K562 (cell line): Measurements from ENCODE around the gene PPM1M. TPM values are rescaled to one million over a fixed set of nuclear protein-coding genes. Genes with fewer than 3 reads are reported as not detected.

Experiments used
- ATAC-seq: fragments of 200-7000 bp; cut with Tn5 transposase; 3 replicates; pipeline ENCODE4 v1.9.1; 2020; ENCODE audit warnings: moderate library complexity
- BruUV-seq: library from RNA; stranded (reverse); fragments of 400-500 nt; replicated peaks from 2 replicates; lab custom pipeline; 2021; lab: Mats Ljungman, UMichigan
- CTCF ChIA-PET: fragments of 300-600 bp; formaldehyde crosslinking; extraction: SDS; loops from one replicate; lab custom pipeline; 2021; ENCODE audit warnings: low intra/inter-chr PET ratio; lab: Yijun Ruan, JAX
- POLR2A ChIA-PET: fragments of 300-600, 350-650 bp; sonication (Branson Sonifier 250); formaldehyde crosslinking; extraction: SDS; loops from one replicate; lab custom pipeline; 2021; ENCODE audit warnings: antibody characterized with exemption, inconsistent platforms; lab: Yijun Ruan, JAX
- DNase-seq, 4 experiments: peaks; one replicate each; pipeline versions ENCODE4 v3.0.0 to v3.0.0-alpha.2; 2011 to 2018; ENCODE audit warnings: low spot score in 3 of 4, mixed read lengths in 3 of 4; ENCODE audit errors: extremely low read depth in 1 of 4
- FAIRE-seq: peaks from 2 replicates; lab custom pipeline; 2011; peaks lifted over from hg19 to GRCh38; lab: Jason Lieb, UNC
- H2AFZ ChIP-seq: 2 replicates; pipeline ENCODE4 v1.6.0; 2011; ENCODE audit warnings: low read depth, low read length, control low read depth, inconsistent platforms
- H3K27ac ChIP-seq: fragments of 200-600 bp; 3 replicates; pipeline ENCODE4 v1.8.0; 2011; ENCODE audit warnings: low read depth, mild to moderate bottlenecking, control low read depth, inconsistent platforms, low read length, moderate library complexity, mixed read lengths; ENCODE audit errors: extremely low read depth
- H3K27me3 ChIP-seq, 2 experiments: fragments of 300-600 bp in 1 of 2; 2 replicates in 1 of 2; 3 replicates in 1 of 2; pipeline versions ENCODE4 v1.6.0 to v1.8.0; 2011; ENCODE audit warnings: inconsistent platforms in 2 of 2, low read length in 2 of 2, mild to moderate bottlenecking in 1 of 2, mixed read lengths in 1 of 2, moderate library complexity in 1 of 2; ENCODE audit not compliant: control insufficient read depth in 2 of 2, insufficient read depth in 2 of 2
- H3K36me3 ChIP-seq: fragments of 300-600 bp; 3 replicates; pipeline ENCODE4 v1.8.0; 2011; ENCODE audit warnings: mild to moderate bottlenecking, low read length, inconsistent platforms; ENCODE audit not compliant: control insufficient read depth, insufficient read depth
- H3K4me1 ChIP-seq, 2 experiments: fragments of 200-600 bp in 1 of 2; replicated peaks in 1 of 2; 2 replicates in 1 of 2; 3 replicates in 1 of 2; pipeline versions ENCODE4 v1.5.1 to v1.8.0; 2011; ENCODE audit warnings: inconsistent platforms in 2 of 2, low read length in 2 of 2, mild to moderate bottlenecking in 1 of 2, mixed read lengths in 1 of 2, moderate library complexity in 1 of 2; ENCODE audit not compliant: control insufficient read depth in 2 of 2, insufficient read depth in 2 of 2
- H3K4me2 ChIP-seq: 2 replicates; pipeline ENCODE4 v1.6.1; 2011; ENCODE audit warnings: low read length, control low read depth, inconsistent platforms, mixed read lengths; ENCODE audit not compliant: insufficient read depth
- H3K4me3 ChIP-seq: fragments of 200-600 bp; sonication (generic), shearing (Covaris generic); 2 replicates; pipeline ENCODE4 v1.5.1; 2016; ENCODE audit warnings: control low read depth, inconsistent platforms
- H3K79me2 ChIP-seq: fragments of 200-600 bp; 3 replicates; pipeline ENCODE4 v1.8.0; 2011; ENCODE audit warnings: low read length, inconsistent platforms; ENCODE audit not compliant: control insufficient read depth, insufficient read depth
- H3K9ac ChIP-seq, 2 experiments: 2 replicates each; pipeline versions ENCODE4 v1.6.0 to v1.6.1; 2011; ENCODE audit warnings: low read depth in 2 of 2, low read length in 2 of 2, control low read depth in 1 of 2, inconsistent platforms in 1 of 2, mild to moderate bottlenecking in 1 of 2, mixed read lengths in 1 of 2; ENCODE audit not compliant: insufficient read depth in 1 of 2
- H3K9me1 ChIP-seq: one replicate; pipeline ENCODE4 v1.6.0; 2011; ENCODE audit warnings: inconsistent platforms, mild to moderate bottlenecking, low read length, moderate library complexity; ENCODE audit not compliant: control insufficient read depth, insufficient read depth
- H3K9me3 ChIP-seq: replicated peaks from 2 replicates; pipeline ENCODE4 v1.5.1; 2011; ENCODE audit warnings: low read depth, low read length, inconsistent platforms; ENCODE audit not compliant: control insufficient read depth, insufficient read depth
- H4K20me1 ChIP-seq: replicated peaks from 2 replicates; pipeline ENCODE4 v1.6.1; 2011; ENCODE audit warnings: low read length, inconsistent platforms, mixed read lengths; ENCODE audit not compliant: control insufficient read depth, insufficient read depth
- KLF16 ChIP-seq: IDR thresholded peaks from 2 replicates; pipeline ENCODE4 v1.6.1; 2016; ENCODE audit warnings: antibody characterized with exemption
- MTF1 ChIP-seq: fragments of 250-450 bp; sonication (Bioruptor Pico); IDR thresholded peaks from 2 replicates; pipeline ENCODE4 v1.9.0; 2021; ENCODE audit warnings: moderate library complexity, mild to moderate bottlenecking, inconsistent platforms, borderline replicate concordance
- SMAD3 ChIP-seq: fragments of 450-650 bp; formaldehyde crosslinking; conservative IDR thresholded peaks from 2 replicates; pipeline ENCODE4 v1.4.0; 2020; ENCODE audit warnings: mild to moderate bottlenecking
- SMARCC2 ChIP-seq: fragments of 450-650 bp; IDR thresholded peaks from 2 replicates; pipeline ENCODE4 v1.6.1; 2017; ENCODE audit warnings: antibody characterized with exemption, moderate library complexity, mild to moderate bottlenecking, low read depth
- ZBTB7A ChIP-seq: IDR thresholded peaks from 2 replicates; pipeline ENCODE4 v1.6.1; 2011; ENCODE audit warnings: low read depth, mild to moderate bottlenecking, low read length, moderate library complexity, borderline replicate concordance; ENCODE audit not compliant: control insufficient read depth
- ZNF830 ChIP-seq: fragments of 250-450 bp; sonication (Bioruptor Pico); IDR thresholded peaks from 2 replicates; pipeline ENCODE4 v1.5.0; 2021; ENCODE audit warnings: mild to moderate bottlenecking
- WGBS: fragments of 100-300 bp; shearing (Covaris generic); methylation state at CpG from one replicate; pipeline ENCODE4 v1.1.6; 2016; ENCODE audit warnings: low coverage, mixed read lengths; ENCODE audit not compliant: insufficient coverage; ENCODE audit errors: missing lambda C conversion rate; 5-methylcytosine and 5-hydroxymethylcytosine counted together
- in situ Hi-C: fragments of 300-500 bp; cut with MboI; formaldehyde crosslinking; loops from 4 replicates; pipeline ENCODE4 v1.15.0; 2018; ENCODE audit warnings: inconsistent platforms, mixed read lengths
- intact Hi-C: fragments of 100-400 bp; cut with micrococcal nuclease; formaldehyde crosslinking; loops from 2 replicates; pipeline ENCODE4 v1.14.2; 2022
- polyA plus RNA-seq, 8 experiments: library from polyadenylated mRNA; depleted of rRNA in 4 of 8; stranded (reverse) in 5 of 8; unstranded in 3 of 8; fragments of >200 nt; fragmentation: Nextera tagmentation in 2 of 8; fragmentation: Illumina TruSeq in 1 of 8; extraction: Ambion mirVana in 2 of 8; extraction: Trizol in 1 of 8; gene quantifications; 2 replicates each; pipeline versions ENCODE4 v1.2.1 to v1.2.3, GENCODE V29; 2011 to 2014; ENCODE audit warnings: inconsistent platforms in 1 of 8, missing spikeins in 1 of 8
- total RNA-seq, 7 experiments: library from RNA; depleted of rRNA in 6 of 7; stranded (reverse); fragments of >200 nt in 6 of 7; fragmentation: Illumina TruSeq in 2 of 7; extraction: Trizol in 2 of 7; gene quantifications; 2 replicates each; pipeline versions ENCODE4 v1.2.1 to v1.2.3, GENCODE V29; 2011 to 2021; ENCODE audit warnings: low replicate concordance in 1 of 7
- TF ChIP-seq, protein P1 (sequence below), 3 experiments: IDR thresholded peaks in 2 of 3; conservative IDR thresholded peaks in 1 of 3; 2 replicates each; pipeline ENCODE4 v1.5.1; 2011 to 2012; ENCODE audit warnings: low read length in 3 of 3, mild to moderate bottlenecking in 3 of 3, control low read depth in 2 of 3, improper control_type of control experiment in 1 of 3, inconsistent platforms in 1 of 3, low read depth in 1 of 3, mixed read lengths in 1 of 3, moderate library complexity in 1 of 3; ENCODE audit not compliant: insufficient read depth in 2 of 3
- TF ChIP-seq, protein P2 (sequence below): fragments of 250-450 bp; sonication (Bioruptor Pico); IDR thresholded peaks from 2 replicates; pipeline ENCODE4 v1.4.0; 2020; ENCODE audit warnings: mild to moderate bottlenecking, moderate library complexity

PPM1M gene
- total and polyA plus RNA-seq, 9 of the 15 experiments (the other 6 are each of a cell fraction or from before 2014, with no cell fraction given): 1.4 to 9.2 (median 4.4) TPM

DNA sequence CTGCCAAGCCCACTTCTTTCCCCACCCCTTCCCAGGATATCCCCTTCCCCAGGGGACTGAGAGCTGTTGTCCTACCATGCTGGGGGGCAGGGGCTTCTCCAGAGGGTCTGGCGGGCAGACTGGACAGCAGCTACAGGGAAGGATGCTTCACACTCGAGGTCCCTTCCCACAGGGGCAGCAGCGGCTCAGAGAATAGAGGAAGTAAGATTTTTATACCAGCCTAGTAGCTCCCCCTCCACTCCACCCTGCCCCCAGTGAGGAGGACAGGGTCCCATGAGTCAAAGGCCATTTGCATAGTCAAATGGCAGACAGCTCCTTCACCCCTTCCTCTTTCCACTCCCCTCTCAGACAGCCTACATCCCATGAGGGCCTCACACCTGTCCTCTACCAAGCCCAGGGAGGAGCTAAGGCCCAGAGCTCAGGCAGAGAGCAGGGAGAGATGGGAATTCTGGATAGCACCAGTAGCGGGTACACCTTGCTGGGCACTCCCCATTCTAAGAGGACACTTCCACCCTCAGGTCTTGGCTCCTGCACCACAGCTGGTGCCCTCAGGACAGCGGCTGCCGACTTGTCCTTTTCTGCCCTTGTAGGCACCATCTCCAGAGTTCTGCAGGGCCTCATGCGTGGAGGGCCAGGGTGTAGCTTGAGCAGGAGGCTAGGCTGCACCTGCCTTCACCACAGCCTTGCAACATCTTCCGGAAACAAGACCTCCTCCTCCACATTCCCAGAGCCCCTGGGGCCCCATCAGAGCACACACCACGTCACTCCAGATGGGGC is 19.9 kb upstream of the PPM1M start, which contains the start of gene TLR9:
TLR9 (minus strand) TSS at position 194 of the 777 bp plus-strand sequence; CDS start at position 78, 116 bp downstream.
- Histone ChIP-seq H3K27ac (no peak within 1 kb of the TSS), H3K9ac (peak within 1 kb of the TSS in 1 of 2 experiments; percentile 68; a peak in 2 of 4 replicates), H3K4me1 (peaks cover 4 to 52% of the 10 kb centered on the region in 2 experiments; a peak in 3 of 5 replicates), H3K27me3 (no peaks in the 10 kb centered on the region), H2AFZ (no peak within 1 kb of the TSS), H3K9me3 (no peaks in the 10 kb centered on the region), H3K4me3 (no peak within 1 kb of the TSS), H3K79me2 (no peaks in the 10 kb centered on the region), H3K9me1 (no peaks in the 10 kb centered on the region), H3K4me2 (no peak within 1 kb of the TSS), H3K36me3 (peaks cover 18% of the 10 kb centered on the region; the same call in 2 of the 3 replicates), H4K20me1 (no peaks in the 10 kb centered on the region)
- no TSS peak for BruUV-seq
- in situ Hi-C loops: no loop called here
- WGBS: 30% methylated on average over 7 of the region's 9 CpGs
- intact Hi-C loops: no loop called here
- ChIA-PET CTCF (no interaction called here), POLR2A (interaction anchor here (0.6 to 1.4 kb wide), 6 partner anchors 9 to 81 kb away, joined by 3 to 4 read pairs (median 3); partner anchors contain the start of genes PPM1M, TWF2 and WDR82)
- TF ChIP-seq SMARCC2: no peak
- 0 out of 2 replicates have a peak, but pooled peaks have one; percentile 9 for TF ChIP-seq KLF16
- ATAC-seq (peak; percentile 20; the same call in 2 of the 3 replicates), FAIRE-seq (no peak), DNase-seq (no peak)

DNA sequence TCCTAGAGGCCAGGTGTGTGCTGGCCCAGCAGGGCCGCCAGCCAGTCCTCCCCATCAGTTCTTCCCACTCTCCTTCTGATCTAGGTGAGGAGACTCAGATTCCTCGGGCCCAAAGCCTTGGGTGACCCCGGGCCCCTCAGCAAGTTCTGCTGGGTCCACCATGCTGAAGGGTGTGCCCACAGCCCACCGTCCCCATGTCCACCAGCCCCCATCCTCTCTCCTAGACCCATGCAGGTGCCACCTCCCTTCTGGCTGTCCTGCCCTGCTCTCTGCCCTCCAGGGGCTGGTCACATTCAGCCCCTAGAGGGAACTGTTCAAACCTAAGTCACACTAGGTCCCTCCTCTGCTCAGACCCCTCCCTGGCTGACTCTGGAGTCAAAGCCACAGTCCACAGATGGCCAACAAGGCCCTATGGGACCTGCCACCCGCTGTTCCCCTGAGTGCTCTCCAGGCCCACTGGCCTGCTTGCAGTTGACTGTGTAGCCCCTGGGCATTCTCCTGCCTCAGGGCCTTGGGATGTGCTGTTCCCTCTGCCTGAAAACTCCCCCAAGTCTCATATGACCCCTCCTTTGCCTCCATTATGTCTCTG is 19.2 kb upstream of the PPM1M start:
- intact Hi-C loops: no loop called here
- peaks cover 4 to 52% of the 10 kb centered on the region in 2 experiments; a peak in 2 of 5 replicates for H3K4me1 ChIP-seq
- TF ChIP-seq ZNF830 (no peak), ZBTB7A (no peak), MTF1 (no peak), SMAD3 (no peak)
- TF ChIP-seq, protein P1, sequence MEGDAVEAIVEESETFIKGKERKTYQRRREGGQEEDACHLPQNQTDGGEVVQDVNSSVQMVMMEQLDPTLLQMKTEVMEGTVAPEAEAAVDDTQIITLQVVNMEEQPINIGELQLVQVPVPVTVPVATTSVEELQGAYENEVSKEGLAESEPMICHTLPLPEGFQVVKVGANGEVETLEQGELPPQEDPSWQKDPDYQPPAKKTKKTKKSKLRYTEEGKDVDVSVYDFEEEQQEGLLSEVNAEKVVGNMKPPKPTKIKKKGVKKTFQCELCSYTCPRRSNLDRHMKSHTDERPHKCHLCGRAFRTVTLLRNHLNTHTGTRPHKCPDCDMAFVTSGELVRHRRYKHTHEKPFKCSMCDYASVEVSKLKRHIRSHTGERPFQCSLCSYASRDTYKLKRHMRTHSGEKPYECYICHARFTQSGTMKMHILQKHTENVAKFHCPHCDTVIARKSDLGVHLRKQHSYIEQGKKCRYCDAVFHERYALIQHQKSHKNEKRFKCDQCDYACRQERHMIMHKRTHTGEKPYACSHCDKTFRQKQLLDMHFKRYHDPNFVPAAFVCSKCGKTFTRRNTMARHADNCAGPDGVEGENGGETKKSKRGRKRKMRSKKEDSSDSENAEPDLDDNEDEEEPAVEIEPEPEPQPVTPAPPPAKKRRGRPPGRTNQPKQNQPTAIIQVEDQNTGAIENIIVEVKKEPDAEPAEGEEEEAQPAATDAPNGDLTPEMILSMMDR (IDR thresholded peaks at IDR 0.05 in 2 of 3, conservative IDR thresholded peaks at IDR 0.05 in 1 of 3; ENCODE audit: insufficient read depth in 2 of 3, low read depth in 1 of 3, low read length in 3 of 3): peak in 1 of 3 experiments; percentile 8; a peak in 1 of 6 replicates
- TF ChIP-seq, protein P2, sequence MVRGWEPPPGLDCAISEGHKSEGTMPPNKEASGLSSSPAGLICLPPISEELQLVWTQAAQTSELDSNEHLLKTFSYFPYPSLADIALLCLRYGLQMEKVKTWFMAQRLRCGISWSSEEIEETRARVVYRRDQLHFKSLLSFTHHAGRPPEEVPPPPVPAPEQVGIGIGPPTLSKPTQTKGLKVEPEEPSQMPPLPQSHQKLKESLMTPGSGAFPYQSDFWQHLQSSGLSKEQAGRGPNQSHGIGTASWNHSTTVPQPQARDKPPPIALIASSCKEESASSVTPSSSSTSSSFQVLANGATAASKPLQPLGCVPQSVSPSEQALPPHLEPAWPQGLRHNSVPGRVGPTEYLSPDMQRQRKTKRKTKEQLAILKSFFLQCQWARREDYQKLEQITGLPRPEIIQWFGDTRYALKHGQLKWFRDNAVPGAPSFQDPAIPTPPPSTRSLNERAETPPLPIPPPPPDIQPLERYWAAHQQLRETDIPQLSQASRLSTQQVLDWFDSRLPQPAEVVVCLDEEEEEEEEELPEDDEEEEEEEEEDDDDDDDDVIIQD (CRISPR knock-in tag): no peak
- TF ChIP-seq, all 486 proteins: peak for 1
- no peaks in the 10 kb centered on the region; the same call in 1 of the 2 replicates for H4K20me1 ChIP-seq
- ChIA-PET POLR2A (interaction anchor here (0.8 to 1.9 kb wide), 3 partner anchors 11 to 52 kb away, joined by 3 to 8 read pairs (median 3); partner anchors contain the start of genes TWF2 and WDR82), CTCF (no interaction called here)
- H3K36me3 ChIP-seq: peaks cover 25% of the 10 kb centered on the region; the same call in 2 of the 3 replicates
- H3K4me2 ChIP-seq: no peak overlapping the region
- no peaks in the 10 kb centered on the region for H3K9me3 ChIP-seq
- no peak overlapping the region for H2AFZ ChIP-seq
- no peaks in the 10 kb centered on the region for H3K27me3 ChIP-seq
- no peaks in the 10 kb centered on the region for H3K79me2 ChIP-seq
- 19% methylated on average over 3 of the region's 5 CpGs for WGBS
- H3K27ac ChIP-seq: no peak overlapping the region
- H3K9me1 ChIP-seq: no peaks in the 10 kb centered on the region
- BruUV-seq: no TSS peak
- peak; percentile 74 for ATAC-seq
- no peak overlapping the region for H3K4me3 ChIP-seq
- DNase-seq: no peak
- no peak for FAIRE-seq
- H3K9ac ChIP-seq: peak overlapping the region in 1 of 2 experiments; percentile 68; a peak in 2 of 4 replicates
- in situ Hi-C loops: no loop called here
